ENCODE data around the gene CCNE1.

CCNE1 gene

GRCh38 chr19:29812080-29812880, 489 bp downstream of the CCNE1 start:
- H2AFZ ChIP-seq (ENCODE audit: low read length): peak overlapping the region; percentile 71
- H3K79me1 ChIP-seq (ENCODE audit: low read depth, low read length): peaks cover 2% of the 10 kb centered on the region
- no peak overlapping the region for H3K23ac ChIP-seq (ENCODE audit: low read depth, low read length, poor library complexity)
- peaks cover 3 to 34% of the 10 kb centered on the region in 2 donors for H3K36me3 ChIP-seq (replicated peaks in 1 of 2; ENCODE audit: control insufficient read depth in 2 of 2, insufficient read depth in 2 of 2, low read length in 2 of 2)
- peaks cover 0 to 3% (median 0%) of the 10 kb centered on the region in 3 experiments for H3K27me3 ChIP-seq (ENCODE audit: control insufficient read depth in 3 of 3, insufficient read depth in 3 of 3, low read depth in 1 of 3, low read length in 3 of 3)
- H3K9ac ChIP-seq (ENCODE audit: low read depth, low read length, poor library complexity): peak overlapping the region; percentile 91
- WGBS, 2 donors (ENCODE audit: extremely low coverage in 2 of 2, insufficient read length in 2 of 2, insufficient replicate concordance in 1 of 2): no CpG with 5 or more reads among the region's 104 CpGs
- peaks cover 4 to 5% of the 10 kb centered on the region in 2 donors for H3K4me1 ChIP-seq (ENCODE audit: control insufficient read depth in 2 of 2, insufficient read depth in 1 of 2, low read depth in 1 of 2, low read length in 2 of 2)
- H2BK12ac ChIP-seq (ENCODE audit: low read length): no peak overlapping the region
- peak overlapping the region; percentile 38 for H3K14ac ChIP-seq (ENCODE audit: low read length)
- no peak overlapping the region for H3K27ac ChIP-seq (replicated peaks; ENCODE audit: low read length)
- no peak overlapping the region for H4K91ac ChIP-seq (ENCODE audit: low read depth, low read length, poor library complexity)
- peak overlapping the region; percentile 83 for H3K4me2 ChIP-seq (ENCODE audit: insufficient read depth, low read length, poor library complexity, severe bottlenecking)
- peak; percentile 17 for DNase-seq (ENCODE audit: low spot score)
- no peak overlapping the region for H2BK120ac ChIP-seq (ENCODE audit: low read depth, low read length)
- peak overlapping the region; percentile 57 for H3K18ac ChIP-seq (ENCODE audit: low read length)
- no peak overlapping the region for H2BK15ac ChIP-seq (ENCODE audit: low read length)
- H2AK5ac ChIP-seq (ENCODE audit: low read depth, low read length): no peak overlapping the region
- H2BK5ac ChIP-seq (ENCODE audit: low read length): no peak overlapping the region
- H4K8ac ChIP-seq (ENCODE audit: low read depth, low read length): no peak overlapping the region
- peak overlapping the region; percentile 52 to 86 for H3K4me3 ChIP-seq (ENCODE audit: low read length in 2 of 2)
- no peaks in the 10 kb centered on the region for H3K9me3 ChIP-seq (replicated peaks in 1 of 2; ENCODE audit: control insufficient read depth in 2 of 2, insufficient read depth in 1 of 2, low read depth in 1 of 2, low read length in 2 of 2)
- H3K4ac ChIP-seq (ENCODE audit: low read length): no peak overlapping the region

GRCh38 chr19:29812881-29813275, 1.1 kb downstream of the CCNE1 start:
- no peak for DNase-seq (ENCODE audit: low spot score)
- peak overlapping the region; percentile 83 for H3K4me2 ChIP-seq (ENCODE audit: insufficient read depth, low read length, poor library complexity, severe bottlenecking)
- no peak overlapping the region for H3K18ac ChIP-seq (ENCODE audit: low read length)
- no peak overlapping the region for H3K4ac ChIP-seq (ENCODE audit: low read length)
- no peak overlapping the region for H2AK5ac ChIP-seq (ENCODE audit: low read depth, low read length)
- peak overlapping the region; percentile 71 for H2AFZ ChIP-seq (ENCODE audit: low read length)
- H3K23ac ChIP-seq (ENCODE audit: low read depth, low read length, poor library complexity): no peak overlapping the region
- no CpG with 5 or more reads among the region's 6 CpGs for WGBS, 2 donors (ENCODE audit: extremely low coverage in 2 of 2, insufficient read length in 2 of 2, insufficient replicate concordance in 1 of 2)
- no peak overlapping the region for H4K91ac ChIP-seq (ENCODE audit: low read depth, low read length, poor library complexity)
- no peak overlapping the region for H2BK15ac ChIP-seq (ENCODE audit: low read length)
- peak overlapping the region; percentile 52 to 86 for H3K4me3 ChIP-seq (ENCODE audit: low read length in 2 of 2)
- no peak overlapping the region for H2BK120ac ChIP-seq (ENCODE audit: low read depth, low read length)
- no peak overlapping the region for H3K14ac ChIP-seq (ENCODE audit: low read length)
- no peak overlapping the region for H2BK12ac ChIP-seq (ENCODE audit: low read length)
- H3K4me1 ChIP-seq (ENCODE audit: control insufficient read depth in 2 of 2, insufficient read depth in 1 of 2, low read depth in 1 of 2, low read length in 2 of 2): peaks cover 4 to 5% of the 10 kb centered on the region in 2 donors
- H3K36me3 ChIP-seq (replicated peaks in 1 of 2; ENCODE audit: control insufficient read depth in 2 of 2, insufficient read depth in 2 of 2, low read length in 2 of 2): peaks cover 5 to 40% of the 10 kb centered on the region in 2 donors
- peak overlapping the region; percentile 91 for H3K9ac ChIP-seq (ENCODE audit: low read depth, low read length, poor library complexity)
- no peaks in the 10 kb centered on the region for H3K9me3 ChIP-seq (replicated peaks in 1 of 2; ENCODE audit: control insufficient read depth in 2 of 2, insufficient read depth in 1 of 2, low read depth in 1 of 2, low read length in 2 of 2)
- H2BK5ac ChIP-seq (ENCODE audit: low read length): no peak overlapping the region
- peaks cover 2% of the 10 kb centered on the region for H3K79me1 ChIP-seq (ENCODE audit: low read depth, low read length)
- no peak overlapping the region for H3K27ac ChIP-seq (replicated peaks; ENCODE audit: low read length)
- H3K27me3 ChIP-seq (ENCODE audit: control insufficient read depth in 3 of 3, insufficient read depth in 3 of 3, low read depth in 1 of 3, low read length in 3 of 3): peaks cover 0 to 3% (median 0%) of the 10 kb centered on the region in 3 experiments
- no peak overlapping the region for H4K8ac ChIP-seq (ENCODE audit: low read depth, low read length)

GRCh38 chr19:29813642-29814041, 1.9 kb downstream of the CCNE1 start:
- H3K4me3 ChIP-seq (ENCODE audit: low read length in 2 of 2): peak overlapping the region in 1 of 2 donors; percentile 4
- peaks cover 2% of the 10 kb centered on the region for H3K79me1 ChIP-seq (ENCODE audit: low read depth, low read length)
- no peak overlapping the region for H3K4ac ChIP-seq (ENCODE audit: low read length)
- H3K4me1 ChIP-seq (ENCODE audit: control insufficient read depth in 2 of 2, insufficient read depth in 1 of 2, low read depth in 1 of 2, low read length in 2 of 2): peaks cover 4 to 5% of the 10 kb centered on the region in 2 donors
- H2BK120ac ChIP-seq (ENCODE audit: low read depth, low read length): no peak overlapping the region
- no CpG with 5 or more reads among the region's 6 CpGs for WGBS, 2 donors (ENCODE audit: extremely low coverage in 2 of 2, insufficient read length in 2 of 2, insufficient replicate concordance in 1 of 2)
- no peak overlapping the region for H3K9ac ChIP-seq (ENCODE audit: low read depth, low read length, poor library complexity)
- H3K14ac ChIP-seq (ENCODE audit: low read length): no peak overlapping the region
- H3K36me3 ChIP-seq (replicated peaks in 1 of 2; ENCODE audit: control insufficient read depth in 2 of 2, insufficient read depth in 2 of 2, low read length in 2 of 2): peaks cover 5 to 44% of the 10 kb centered on the region in 2 donors
- DNase-seq (ENCODE audit: low spot score): no peak
- H3K9me3 ChIP-seq (replicated peaks in 1 of 2; ENCODE audit: control insufficient read depth in 2 of 2, insufficient read depth in 1 of 2, low read depth in 1 of 2, low read length in 2 of 2): no peaks in the 10 kb centered on the region
- peaks cover 0 to 3% (median 0%) of the 10 kb centered on the region in 3 experiments for H3K27me3 ChIP-seq (ENCODE audit: control insufficient read depth in 3 of 3, insufficient read depth in 3 of 3, low read depth in 1 of 3, low read length in 3 of 3)
- H3K4me2 ChIP-seq (ENCODE audit: insufficient read depth, low read length, poor library complexity, severe bottlenecking): no peak overlapping the region
- no peak overlapping the region for H2AFZ ChIP-seq (ENCODE audit: low read length)
- H2BK15ac ChIP-seq (ENCODE audit: low read length): no peak overlapping the region
- H3K23ac ChIP-seq (ENCODE audit: low read depth, low read length, poor library complexity): no peak overlapping the region
- no peak overlapping the region for H3K18ac ChIP-seq (ENCODE audit: low read length)
- H4K91ac ChIP-seq (ENCODE audit: low read depth, low read length, poor library complexity): no peak overlapping the region
- H2BK5ac ChIP-seq (ENCODE audit: low read length): no peak overlapping the region
- no peak overlapping the region for H4K8ac ChIP-seq (ENCODE audit: low read depth, low read length)
- no peak overlapping the region for H2AK5ac ChIP-seq (ENCODE audit: low read depth, low read length)
- no peak overlapping the region for H2BK12ac ChIP-seq (ENCODE audit: low read length)
- no peak overlapping the region for H3K27ac ChIP-seq (replicated peaks; ENCODE audit: low read length)

GRCh38 chr19:29815231-29815630, 3.4 kb downstream of the CCNE1 start:
- Histone ChIP-seq H3K23ac (ENCODE audit: low read depth, low read length, poor library complexity) (no peak overlapping the region), H3K27ac (replicated peaks; ENCODE audit: low read length) (no peak overlapping the region), H3K9ac (ENCODE audit: low read depth, low read length, poor library complexity) (no peak overlapping the region), H3K79me1 (ENCODE audit: low read depth, low read length) (peaks cover 2% of the 10 kb centered on the region), H3K36me3 (replicated peaks in 1 of 2; ENCODE audit: control insufficient read depth in 2 of 2, insufficient read depth in 2 of 2, low read length in 2 of 2) (peaks cover 9 to 60% of the 10 kb centered on the region in 2 donors), H3K14ac (ENCODE audit: low read length) (no peak overlapping the region), H2BK15ac (ENCODE audit: low read length) (no peak overlapping the region), H3K4me2 (ENCODE audit: insufficient read depth, low read length, poor library complexity, severe bottlenecking) (no peak overlapping the region), H3K27me3 (ENCODE audit: control insufficient read depth in 3 of 3, insufficient read depth in 3 of 3, low read depth in 1 of 3, low read length in 3 of 3) (peaks cover 0 to 3% (median 0%) of the 10 kb centered on the region in 3 experiments), H2BK120ac (ENCODE audit: low read depth, low read length) (no peak overlapping the region), H4K8ac (ENCODE audit: low read depth, low read length) (no peak overlapping the region), H4K91ac (ENCODE audit: low read depth, low read length, poor library complexity) (no peak overlapping the region), H2BK5ac (ENCODE audit: low read length) (no peak overlapping the region), H3K4me3 (ENCODE audit: low read length in 2 of 2) (no peak overlapping the region), H3K4ac (ENCODE audit: low read length) (no peak overlapping the region), H3K18ac (ENCODE audit: low read length) (no peak overlapping the region), H2BK12ac (ENCODE audit: low read length) (no peak overlapping the region), H2AFZ (ENCODE audit: low read length) (no peak overlapping the region), H2AK5ac (ENCODE audit: low read depth, low read length) (no peak overlapping the region), H3K4me1 (ENCODE audit: control insufficient read depth in 2 of 2, insufficient read depth in 1 of 2, low read depth in 1 of 2, low read length in 2 of 2) (peaks cover 4 to 5% of the 10 kb centered on the region in 2 donors), H3K9me3 (replicated peaks in 1 of 2; ENCODE audit: control insufficient read depth in 2 of 2, insufficient read depth in 1 of 2, low read depth in 1 of 2, low read length in 2 of 2) (no peaks in the 10 kb centered on the region)
- no CpG with 5 or more reads among the region's 7 CpGs for WGBS, 2 donors (ENCODE audit: extremely low coverage in 2 of 2, insufficient read length in 2 of 2, insufficient replicate concordance in 1 of 2)
- no peak for DNase-seq (ENCODE audit: low spot score)
